Measurements from ENCODE around the gene ESR1.
"Not testable (repeated sequence)": the region's sequence is repeated elsewhere in the genome, so short reads cannot be mapped to it uniquely, and the experiment has no call there.

Gene ESR1

GRCh38 chr6:151993364-151993763 lies 185.9 kb downstream of the ESR1 start:
- no peak for DNase-seq

GRCh38 chr6:151998784-151999183 lies 191.3 kb downstream of the ESR1 start:
- no peak for DNase-seq

- no peak for DNase-seq
Observed at GRCh38 chr6:151999194-151999593, 191.7 kb downstream of the ESR1 start.

- DNase-seq: no peak
Observed at GRCh38 chr6:152001408-152001807, 193.9 kb downstream of the ESR1 start.

GRCh38 chr6:152002306-152002705 lies 194.8 kb downstream of the ESR1 start:
- DNase-seq: no peak

GRCh38 chr6:152004036-152004566 lies 196.6 kb downstream of the ESR1 start:
- no peak for DNase-seq

- no peak for DNase-seq
Observed at GRCh38 chr6:152004896-152005295, 197.4 kb downstream of the ESR1 start.

- DNase-seq: no peak
Observed at GRCh38 chr6:152008779-152009178, 201.3 kb downstream of the ESR1 start.

GRCh38 chr6:152012227-152012626 lies 204.7 kb downstream of the ESR1 start:
- no peak for DNase-seq

- no peak for DNase-seq
Observed at GRCh38 chr6:152018876-152019275, 211.4 kb downstream of the ESR1 start.

GRCh38 chr6:152022303-152022702 lies 214.8 kb downstream of the ESR1 start:
- no peak for DNase-seq

GRCh38 chr6:152023613-152024012 lies 216.1 kb downstream of the ESR1 start:
- DNase-seq: no peak

- no peak for DNase-seq
Observed at GRCh38 chr6:152026291-152026690, 218.8 kb downstream of the ESR1 start.

- not testable (repeated sequence) for DNase-seq
Observed at GRCh38 chr6:152026744-152027143, 219.3 kb downstream of the ESR1 start.

GRCh38 chr6:152033765-152034164 lies 226.3 kb downstream of the ESR1 start:
- not testable (repeated sequence) for DNase-seq

- DNase-seq: no peak
Observed at GRCh38 chr6:152034631-152035030, 227.1 kb downstream of the ESR1 start.

- no peak for DNase-seq
Observed at GRCh38 chr6:152046118-152046517, 238.6 kb downstream of the ESR1 start.

GRCh38 chr6:152048921-152049320 lies 241.4 kb downstream of the ESR1 start:
- DNase-seq: peak; percentile 28

GRCh38 chr6:152049502-152049901 lies 242.0 kb downstream of the ESR1 start:
- DNase-seq: no peak

- DNase-seq: no peak
Observed at GRCh38 chr6:152050451-152051195, 243.1 kb downstream of the ESR1 start.

GRCh38 chr6:152052061-152052460 lies 244.6 kb downstream of the ESR1 start:
- DNase-seq: no peak

GRCh38 chr6:152053332-152053731 lies 245.8 kb downstream of the ESR1 start:
- no peak for DNase-seq

GRCh38 chr6:152054441-152054840 lies 247.0 kb downstream of the ESR1 start:
- DNase-seq: peak; percentile 28

- DNase-seq: no peak
Observed at GRCh38 chr6:152055517-152055916, 248.0 kb downstream of the ESR1 start.
